ENCODE measurements around the gene EIF4EBP2. TPM values are rescaled to one million over a fixed set of nuclear protein-coding genes. Genes with fewer than 3 reads are reported as not detected.

Gene EIF4EBP2
- total RNA-seq, 1 experiment from 2014 or later, result 68.6 TPM

GRCh38 chr10:70403483-70404035, 386 bp upstream of the EIF4EBP2 start:
- DNase-seq, result no peak
- Histone ChIP-seq H3K27me3 (ENCODE audit: control insufficient read depth, insufficient read depth, low read length) (no peaks in the 10 kb centered on the region), H3K36me3 (replicated peaks; ENCODE audit: control insufficient read depth, insufficient read depth, low read length) (no peaks in the 10 kb centered on the region; the same call in 1 of the 2 replicates), H3K4me3 (ENCODE audit: insufficient read depth, low read depth, low read length) (no peak overlapping the region)

GRCh38 chr10:70404787-70405036, 767 bp downstream of the EIF4EBP2 start:
- no peak for DNase-seq
- H3K36me3 ChIP-seq (replicated peaks; ENCODE audit: control insufficient read depth, insufficient read depth, low read length), result no peaks in the 10 kb centered on the region; the same call in 1 of the 2 replicates
- peak overlapping the region; percentile 96 for H3K4me3 ChIP-seq (ENCODE audit: insufficient read depth, low read depth, low read length)
- H3K27me3 ChIP-seq (ENCODE audit: control insufficient read depth, insufficient read depth, low read length), result no peaks in the 10 kb centered on the region

- no peaks in the 10 kb centered on the region for H3K27me3 ChIP-seq (ENCODE audit: control insufficient read depth, insufficient read depth, low read length)
- no peaks in the 10 kb centered on the region; the same call in 1 of the 2 replicates for H3K36me3 ChIP-seq (replicated peaks; ENCODE audit: control insufficient read depth, insufficient read depth, low read length)
- DNase-seq, result peak; percentile 46
- peak overlapping the region; percentile 96 for H3K4me3 ChIP-seq (ENCODE audit: insufficient read depth, low read depth, low read length)
Measured at GRCh38 chr10:70405037-70405824, 1.3 kb downstream of the EIF4EBP2 start.

DNA sequence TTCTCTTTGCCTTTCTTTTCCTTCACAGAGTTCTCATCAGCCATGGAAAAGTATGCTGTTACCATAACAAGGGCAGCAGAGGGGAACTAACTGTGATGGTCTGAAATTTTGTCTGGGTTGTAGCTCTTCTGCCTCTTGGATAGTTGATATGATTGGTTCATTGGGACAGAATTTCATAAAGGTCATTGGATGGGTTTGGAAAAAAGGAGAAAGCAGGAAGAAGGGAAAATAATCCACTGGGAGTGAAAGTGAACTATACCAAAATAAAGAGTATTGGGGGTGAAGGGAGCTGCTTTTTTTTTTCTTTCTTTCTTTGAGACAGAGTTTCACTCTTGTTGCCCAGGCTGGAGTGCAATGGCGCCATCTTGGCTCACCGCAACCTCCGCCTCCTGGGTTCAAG, 5.8 kb downstream of the EIF4EBP2 start:
- no peaks in the 10 kb centered on the region; the same call in 1 of the 2 replicates for H3K36me3 ChIP-seq (replicated peaks; ENCODE audit: control insufficient read depth, insufficient read depth, low read length)
- DNase-seq, result no peak
- H3K27me3 ChIP-seq (ENCODE audit: control insufficient read depth, insufficient read depth, low read length), result no peaks in the 10 kb centered on the region
- no peak overlapping the region for H3K4me3 ChIP-seq (ENCODE audit: insufficient read depth, low read depth, low read length)

- H3K36me3 ChIP-seq (replicated peaks; ENCODE audit: control insufficient read depth, insufficient read depth, low read length), result no peaks in the 10 kb centered on the region; the same call in 1 of the 2 replicates
- no peak overlapping the region for H3K4me3 ChIP-seq (ENCODE audit: insufficient read depth, low read depth, low read length)
- no peak for DNase-seq
- no peaks in the 10 kb centered on the region for H3K27me3 ChIP-seq (ENCODE audit: control insufficient read depth, insufficient read depth, low read length)
Measured at GRCh38 chr10:70410608-70411007, 6.7 kb downstream of the EIF4EBP2 start.

- Histone ChIP-seq H3K36me3 (replicated peaks; ENCODE audit: control insufficient read depth, insufficient read depth, low read length) (no peaks in the 10 kb centered on the region), H3K27me3 (ENCODE audit: control insufficient read depth, insufficient read depth, low read length) (no peaks in the 10 kb centered on the region), H3K4me3 (ENCODE audit: insufficient read depth, low read depth, low read length) (no peak overlapping the region)
- DNase-seq, result no peak
Measured at GRCh38 chr10:70412356-70412755, 8.4 kb downstream of the EIF4EBP2 start.

DNA sequence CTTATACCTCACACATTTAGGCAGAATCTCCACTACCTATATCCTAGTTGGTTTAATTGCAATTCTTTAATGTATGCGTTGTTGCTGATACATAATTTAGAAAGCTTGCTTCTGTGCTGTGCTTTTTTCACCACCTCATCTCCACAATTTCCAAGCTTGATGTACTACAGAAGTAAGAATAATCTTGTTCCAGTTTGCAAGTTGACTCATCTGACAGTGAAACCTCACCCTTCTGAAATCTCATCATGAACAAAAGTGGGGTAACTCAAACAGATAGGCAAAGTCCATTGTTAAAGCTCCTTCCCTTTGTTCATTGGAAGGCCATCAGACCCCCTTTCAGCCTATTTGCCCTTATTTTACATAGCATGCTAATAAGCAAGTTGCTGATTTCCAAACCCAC, 13.6 kb downstream of the EIF4EBP2 start:
- H3K36me3 ChIP-seq (replicated peaks; ENCODE audit: control insufficient read depth, insufficient read depth, low read length), result peaks cover 12% of the 10 kb centered on the region
- DNase-seq, result no peak

DNA sequence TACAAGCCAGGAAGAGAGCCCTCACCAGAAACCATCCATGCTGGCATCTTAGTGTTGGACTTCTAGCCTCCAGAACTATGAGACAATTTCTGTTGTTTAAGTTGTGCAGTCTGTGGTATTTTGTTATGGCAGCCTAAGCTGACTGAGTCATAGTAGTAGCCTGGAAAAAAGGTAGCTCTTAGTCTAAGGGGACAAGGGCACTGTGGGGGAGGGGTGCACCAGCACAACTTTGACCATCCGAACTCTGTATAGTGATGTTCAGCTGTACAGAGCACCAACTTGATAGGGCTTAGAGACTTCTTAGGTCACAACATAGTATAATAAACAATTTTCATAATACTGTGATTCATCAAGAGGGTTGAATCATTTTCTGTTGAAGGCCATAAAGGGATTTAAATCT, 14.3 kb downstream of the EIF4EBP2 start:
- DNase-seq, result no peak
- no peaks in the 10 kb centered on the region for H3K27me3 ChIP-seq (ENCODE audit: control insufficient read depth, insufficient read depth, low read length)
- H3K4me3 ChIP-seq (ENCODE audit: insufficient read depth, low read depth, low read length), result no peak overlapping the region
- peaks cover 15% of the 10 kb centered on the region for H3K36me3 ChIP-seq (replicated peaks; ENCODE audit: control insufficient read depth, insufficient read depth, low read length)

More for the DNA sequence above, 13.6 kb downstream of the EIF4EBP2 start:
- H3K27me3 ChIP-seq (ENCODE audit: control insufficient read depth, insufficient read depth, low read length), result no peaks in the 10 kb centered on the region
- no peak overlapping the region for H3K4me3 ChIP-seq (ENCODE audit: insufficient read depth, low read depth, low read length)

DNA sequence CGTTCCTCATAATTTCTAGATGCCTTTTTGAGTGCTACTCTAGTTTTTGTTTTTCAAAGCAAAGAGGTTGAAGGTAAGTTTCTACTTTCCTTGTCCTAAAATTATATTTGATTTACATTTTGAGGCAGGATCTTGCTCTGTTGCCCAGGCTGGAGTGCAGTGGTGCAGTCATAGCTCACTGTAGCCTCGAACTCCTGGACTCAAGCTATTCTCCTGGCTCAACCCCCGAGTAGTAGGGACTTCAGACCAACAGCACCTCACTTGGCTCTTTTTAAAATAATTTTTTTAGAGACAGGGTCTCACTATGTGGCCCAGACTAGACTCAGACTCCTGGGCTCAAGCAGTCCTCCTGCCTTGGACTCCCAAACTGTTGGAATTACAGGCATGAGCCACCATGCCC, 14.8 kb downstream of the EIF4EBP2 start:
- Histone ChIP-seq H3K36me3 (replicated peaks; ENCODE audit: control insufficient read depth, insufficient read depth, low read length) (peaks cover 16% of the 10 kb centered on the region), H3K27me3 (ENCODE audit: control insufficient read depth, insufficient read depth, low read length) (no peaks in the 10 kb centered on the region), H3K4me3 (ENCODE audit: insufficient read depth, low read depth, low read length) (no peak overlapping the region)
- DNase-seq, result no peak

GRCh38 chr10:70424320-70424719, 20.4 kb downstream of the EIF4EBP2 start:
- no peak for DNase-seq
- Histone ChIP-seq H3K36me3 (replicated peaks; ENCODE audit: control insufficient read depth, insufficient read depth, low read length) (peaks cover 33% of the 10 kb centered on the region), H3K4me3 (ENCODE audit: insufficient read depth, low read depth, low read length) (no peak overlapping the region), H3K27me3 (ENCODE audit: control insufficient read depth, insufficient read depth, low read length) (no peaks in the 10 kb centered on the region)

DNA sequence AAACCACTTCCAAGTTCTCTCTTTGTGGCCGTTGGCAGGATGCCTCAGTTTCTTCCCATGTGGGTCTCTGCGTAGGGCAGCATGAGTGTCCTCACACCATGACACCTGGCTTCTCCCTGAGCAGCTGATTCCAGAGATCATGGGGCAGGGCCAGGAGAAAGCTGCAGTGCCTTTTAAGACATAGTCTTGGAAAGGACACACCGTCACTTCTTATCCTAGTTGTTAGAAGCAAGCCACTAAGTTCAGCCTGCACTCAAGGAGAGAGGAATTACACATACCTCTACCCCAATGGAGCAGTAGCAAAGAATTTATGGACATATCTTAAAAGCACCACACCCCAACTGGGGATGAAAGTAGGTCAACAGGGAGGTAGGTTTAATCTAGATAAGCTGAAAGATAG, 21.2 kb downstream of the EIF4EBP2 start:
- peaks cover 34% of the 10 kb centered on the region for H3K36me3 ChIP-seq (replicated peaks; ENCODE audit: control insufficient read depth, insufficient read depth, low read length)
- DNase-seq, result no peak
- no peak overlapping the region for H3K4me3 ChIP-seq (ENCODE audit: insufficient read depth, low read depth, low read length)
- H3K27me3 ChIP-seq (ENCODE audit: control insufficient read depth, insufficient read depth, low read length), result no peaks in the 10 kb centered on the region

DNA sequence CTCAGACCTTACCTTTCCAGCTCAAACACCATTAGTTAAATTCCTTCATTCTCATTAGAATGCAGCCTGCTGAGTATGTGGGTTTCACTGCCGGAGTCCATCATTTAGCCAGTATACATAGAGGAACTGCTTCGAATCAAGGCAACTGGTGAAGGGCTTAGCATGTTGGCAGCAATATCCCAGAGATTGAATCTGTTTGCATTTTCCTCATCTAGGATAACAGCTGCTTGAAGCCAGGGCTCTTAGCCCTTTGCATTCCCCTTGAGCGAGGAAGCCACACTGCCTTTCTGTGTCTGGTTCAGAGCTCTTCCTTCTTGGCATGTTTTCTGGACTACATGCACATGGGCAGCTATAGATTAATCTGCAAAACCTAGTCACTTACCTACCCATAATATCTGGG, 22.9 kb downstream of the EIF4EBP2 start:
- no peak for DNase-seq
- Histone ChIP-seq H3K36me3 (replicated peaks; ENCODE audit: control insufficient read depth, insufficient read depth, low read length) (peaks cover 32% of the 10 kb centered on the region), H3K27me3 (ENCODE audit: control insufficient read depth, insufficient read depth, low read length) (no peaks in the 10 kb centered on the region), H3K4me3 (ENCODE audit: insufficient read depth, low read depth, low read length) (no peak overlapping the region)

- Histone ChIP-seq H3K4me3 (ENCODE audit: insufficient read depth, low read depth, low read length) (no peak overlapping the region), H3K36me3 (replicated peaks; ENCODE audit: control insufficient read depth, insufficient read depth, low read length) (peaks cover 26% of the 10 kb centered on the region), H3K27me3 (ENCODE audit: control insufficient read depth, insufficient read depth, low read length) (no peaks in the 10 kb centered on the region)
- peak; percentile 46 for DNase-seq
Measured at GRCh38 chr10:70430493-70431445, 26.8 kb downstream of the EIF4EBP2 start.

DNA sequence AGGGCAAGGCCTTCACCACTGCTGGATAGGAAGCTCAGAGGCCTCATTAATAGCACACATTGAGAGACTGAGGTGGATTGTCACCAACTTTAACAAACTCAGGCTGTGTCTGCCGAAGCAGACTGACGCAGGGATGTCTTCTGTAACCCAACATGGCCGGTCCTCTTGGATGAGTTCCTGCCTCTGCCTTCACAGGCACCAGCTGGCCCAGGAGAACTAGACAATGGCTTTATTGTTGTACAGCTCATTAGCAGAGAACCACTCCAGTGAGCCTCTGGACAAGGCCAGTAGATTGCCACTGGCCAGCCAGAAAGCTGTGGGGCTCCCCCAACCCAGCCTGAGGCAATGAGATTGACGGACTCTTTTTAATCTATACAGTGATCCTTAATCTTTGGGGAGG, 28.2 kb downstream of the EIF4EBP2 start:
- Histone ChIP-seq H3K4me3 (ENCODE audit: insufficient read depth, low read depth, low read length) (no peak overlapping the region), H3K36me3 (replicated peaks; ENCODE audit: control insufficient read depth, insufficient read depth, low read length) (peaks cover 28% of the 10 kb centered on the region), H3K27me3 (ENCODE audit: control insufficient read depth, insufficient read depth, low read length) (no peaks in the 10 kb centered on the region)
- DNase-seq, result no peak

Data from H7 (cell line).